Adrenal gland (tissue), 12 donors: Measurements from ENCODE around the gene COL9A3. TPM values are rescaled to one million over a fixed set of nuclear protein-coding genes. Genes with fewer than 3 reads are reported as not detected.
A peak's percentile ranks its signal among the peaks of the same experiment; 100 is the strongest.

Experiments used
- DNase-seq, 7 donors: peaks; one replicate each; pipeline ENCODE4 v3.0.0-alpha.2; 2019 to 2020
- H3K27ac ChIP-seq, 5 donors: fragments of 200-600 bp; sonication (generic) in 4 of 5; 1 replicate in 3 of 5; 2 replicates in 2 of 5; pipeline versions ENCODE4 v1.5.1 to v1.8.0; 2016 to 2020; ENCODE audit warnings: mild to moderate bottlenecking in 1 of 5
- H3K27me3 ChIP-seq: fragments of 200-600 bp; 2 replicates; pipeline ENCODE4 v1.8.0; 2021
- H3K36me3 ChIP-seq, 2 donors: fragments of 200-600 bp; replicated peaks in 1 of 2; 1 replicate in 1 of 2; 2 replicates in 1 of 2; pipeline versions ENCODE4 v1.5.1 to v1.8.0; 2018 to 2022
- H3K4me1 ChIP-seq, 2 donors: fragments of 200-600 bp; replicated peaks in 1 of 2; 1 replicate in 1 of 2; 2 replicates in 1 of 2; pipeline versions ENCODE4 v1.5.1 to v1.8.0; 2018 to 2021
- H3K4me3 ChIP-seq, 4 donors: fragments of 200-600 bp; sonication (generic) in 3 of 4; one replicate each; pipeline ENCODE4 v1.5.1; 2016 to 2018
- H3K9me3 ChIP-seq, 3 donors: fragments of 200-600 bp; sonication (generic) in 1 of 3; replicated peaks in 1 of 3; 1 replicate in 2 of 3; 2 replicates in 1 of 3; pipeline versions ENCODE4 v1.5.1 to v1.8.0; 2016 to 2021
- CTCF ChIP-seq, 6 experiments: fragments of 450-650 bp in 4 of 6; fragments of 200-600 bp in 2 of 6; sonication (generic) in 1 of 6; IDR thresholded peaks; 1 replicate in 5 of 6; 2 replicates in 1 of 6; pipeline versions ENCODE4 v1.5.1 to v1.8.0; 2016 to 2021; ENCODE audit warnings: antibody characterized with exemption in 6 of 6, mild to moderate bottlenecking in 2 of 6, moderate library complexity in 1 of 6
- POLR2A ChIP-seq, 2 donors: fragments of 450-650 bp; IDR thresholded peaks; one replicate each; pipeline ENCODE4 v1.6.1; 2017; ENCODE audit warnings: antibody characterized with exemption in 2 of 2, mild to moderate bottlenecking in 2 of 2, moderate library complexity in 1 of 2
- WGBS, 4 donors: extraction: QIAGEN DNeasy Blood & Tissue Kit in 2 of 4; methylation state at CpG; one replicate each; pipeline versions ENCODE4 v1.1.5 to v1.1.7; 2013 to 2017; 5-methylcytosine and 5-hydroxymethylcytosine counted together
- intact Hi-C, 2 donors: fragments of 100-400 bp; cut with DNase I; formaldehyde crosslinking; loops; one replicate each; pipeline versions ENCODE4 v1.14.1 to v1.15.0; 2022 to 2023
- polyA plus RNA-seq, 3 donors: library from polyadenylated mRNA; stranded (reverse); fragments of 200-250 nt in 2 of 3; fragments of 350-450 nt in 1 of 3; fragmentation: Illumina TruSeq in 1 of 3; extraction: RNeasy Lipid Tissue Mini Kit (QIAGEN cat#74804) in 1 of 3; gene quantifications; one replicate each; pipeline ENCODE4 v1.2.3, GENCODE V29; 2013 to 2014
- total RNA-seq, 9 donors: library from RNA; depleted of rRNA in 4 of 9; stranded (reverse); fragments of >200 nt in 4 of 9; fragments of 120-200 nt in 1 of 9; fragmentation: NEBNext Ultra II Directional in 1 of 9; extraction: Animal tissue kit (Norgen Biotek cat#: 25700) in 1 of 9; gene quantifications; one replicate each; pipeline versions ENCODE4 v1.1.0 to v1.2.4, GENCODE V29; 2013 to 2023
- donor health status: healthy with polysubstance abuse.
- donor health status: Bipolar disorder and iron deficiency.
- donor health status: DM: yes; HTN: yes; CAD: no.
- donor health status: DM: no; HTN: no; CAD: no.
- donor health status: DM: no; HTN: no; CAD: no.
- donor health status: DM: yes; HTN: yes; CAD: no.

The COL9A3 gene
- total and polyA plus RNA-seq, 12 donors: 0.22 to 27.8 (median 1.4) TPM

- H3K27ac ChIP-seq: no peak overlapping the region
- no peak overlapping the region for H3K4me3 ChIP-seq
- no peak for TF ChIP-seq POLR2A (IDR thresholded peaks at IDR 0.05)
- TF ChIP-seq CTCF (IDR thresholded peaks at IDR 0.05): no peak
- H3K36me3 ChIP-seq: no peaks in the 10 kb centered on the region
- DNase-seq: no peak
- intact Hi-C loops: no loop called here
- no peaks in the 10 kb centered on the region for H3K27me3 ChIP-seq
- WGBS, 4 donors: 88 to 93% (median 90%) methylated on average over 8 of the region's 8 CpGs
- H3K4me1 ChIP-seq: no peaks in the 10 kb centered on the region
- H3K9me3 ChIP-seq: no peaks in the 10 kb centered on the region
Observed at GRCh38 chr20:62839261-62839660, 22.4 kb downstream of the COL9A3 start.

- Histone ChIP-seq H3K9me3 (no peaks in the 10 kb centered on the region), H3K4me1 (no peaks in the 10 kb centered on the region), H3K27ac (no peak overlapping the region), H3K36me3 (no peaks in the 10 kb centered on the region), H3K27me3 (no peaks in the 10 kb centered on the region), H3K4me3 (no peak overlapping the region)
- WGBS, 4 donors: 84 to 90% (median 85%) methylated on average over 11 of the region's 11 CpGs
- intact Hi-C loops: no loop called here
- peak in 1 of 7 donors; percentile 7 for DNase-seq
- no peak for TF ChIP-seq POLR2A (IDR thresholded peaks at IDR 0.05)
- no peak for TF ChIP-seq CTCF (IDR thresholded peaks at IDR 0.05)
Observed at GRCh38 chr20:62839816-62840215, 23.0 kb downstream of the COL9A3 start.

GRCh38 chr20:62840244-62841197, 23.7 kb downstream of the COL9A3 start:
- Histone ChIP-seq H3K9me3 (no peaks in the 10 kb centered on the region), H3K27me3 (no peaks in the 10 kb centered on the region), H3K27ac (no peak overlapping the region), H3K4me1 (no peaks in the 10 kb centered on the region), H3K36me3 (no peaks in the 10 kb centered on the region), H3K4me3 (no peak overlapping the region)
- intact Hi-C loops: no loop called here
- TF ChIP-seq CTCF (IDR thresholded peaks at IDR 0.05) (no peak), POLR2A (IDR thresholded peaks at IDR 0.05) (no peak)
- 72 to 78% (median 76%) methylated on average over 33 to 45 of the region's 45 CpGs for WGBS, 4 donors
- DNase-seq: no peak

- H3K36me3 ChIP-seq: no peaks in the 10 kb centered on the region
- H3K27ac ChIP-seq: no peak overlapping the region
- H3K9me3 ChIP-seq: no peaks in the 10 kb centered on the region
- intact Hi-C loops: no loop called here
- TF ChIP-seq CTCF (IDR thresholded peaks at IDR 0.05) (no peak), POLR2A (IDR thresholded peaks at IDR 0.05) (no peak)
- WGBS, 4 donors: 80 to 91% (median 87%) methylated on average over 16 of the region's 16 CpGs
- no peaks in the 10 kb centered on the region for H3K4me1 ChIP-seq
- H3K4me3 ChIP-seq: no peak overlapping the region
- no peaks in the 10 kb centered on the region for H3K27me3 ChIP-seq
- DNase-seq: no peak
Observed at GRCh38 chr20:62841705-62842212, 24.9 kb downstream of the COL9A3 start.
